SU-DHL-6 (cell line): ENCODE data around the gene JCAD.

Source experiments
- H2AFZ ChIP-seq: fragments of 200-600 bp; sonication (generic); 2 replicates; pipeline ENCODE4 v1.6.1; 2014; ENCODE audit warnings: low read depth, mild to moderate bottlenecking, moderate library complexity, mixed read lengths, antibody characterized with exemption, low read length; ENCODE audit not compliant: severe bottlenecking
- H3F3A ChIP-seq: fragments of 200-600 bp; shearing (Covaris generic); 2 replicates; pipeline ENCODE4 v1.6.0; 2016; ENCODE audit warnings: antibody characterized with exemption, mild to moderate bottlenecking; ENCODE audit not compliant: insufficient read depth
- H3K27ac ChIP-seq: fragments of 200-600 bp; sonication (generic); 2 replicates; pipeline ENCODE4 v1.5.1; 2016; ENCODE audit warnings: low read depth, mild to moderate bottlenecking, low read length, moderate library complexity, mixed read lengths
- H3K27me3 ChIP-seq: fragments of 200-600 bp; sonication (generic), shearing (Covaris generic); 2 replicates; pipeline ENCODE4 v1.6.0; 2014; ENCODE audit warnings: mild to moderate bottlenecking, low read length
- H3K36me3 ChIP-seq: fragments of 200-600 bp; sonication (generic); 2 replicates; pipeline ENCODE4 v1.6.1; 2014; ENCODE audit warnings: mild to moderate bottlenecking, low read length, mixed read lengths
- H3K4me2 ChIP-seq: fragments of 300-600, 200-600 bp; shearing (Covaris generic), sonication (generic); 2 replicates; pipeline ENCODE4 v1.6.0; 2014; ENCODE audit warnings: low read length, low read depth, mild to moderate bottlenecking; ENCODE audit not compliant: poor library complexity, severe bottlenecking
- H3K4me3 ChIP-seq: fragments of 200-600 bp; sonication (generic); 2 replicates; pipeline ENCODE4 v1.5.1; 2014; ENCODE audit warnings: antibody characterized with exemption, low read length, mild to moderate bottlenecking, mixed read lengths; ENCODE audit not compliant: insufficient read depth, poor library complexity, severe bottlenecking
- H3K79me2 ChIP-seq: fragments of 200-600 bp; sonication (generic); 2 replicates; pipeline ENCODE4 v1.6.1; 2014; ENCODE audit warnings: mild to moderate bottlenecking, low read length, moderate library complexity; ENCODE audit not compliant: insufficient read depth
- H3K9ac ChIP-seq: fragments of 200-600 bp; sonication (generic); 2 replicates; pipeline ENCODE4 v1.7.0; 2014; ENCODE audit warnings: mild to moderate bottlenecking, low read length
- H3K9me2 ChIP-seq: fragments of 200-600 bp; sonication (generic); replicated peaks from 2 replicates; pipeline ENCODE4 v1.6.1; 2014; ENCODE audit warnings: low read length; ENCODE audit not compliant: insufficient read depth
- H3K9me3 ChIP-seq: fragments of 200-600 bp; sonication (generic); 2 replicates; pipeline ENCODE4 v1.6.1; 2014; ENCODE audit warnings: low read length, mixed read lengths; ENCODE audit not compliant: insufficient read depth
- H4K20me1 ChIP-seq: fragments of 200-600 bp; sonication (generic); 2 replicates; pipeline ENCODE4 v1.6.1; 2014; ENCODE audit warnings: low read depth, mild to moderate bottlenecking, antibody characterized with exemption, low read length, moderate library complexity, mixed read lengths
- CTCF ChIP-seq: fragments of 200-600 bp; sonication (generic); IDR thresholded peaks from one replicate; pipeline ENCODE4 v1.5.1; 2017; ENCODE audit warnings: antibody characterized with exemption, mild to moderate bottlenecking, low read length, moderate library complexity; ENCODE audit not compliant: insufficient read depth, poor library complexity, severe bottlenecking
- EZH2phosphoT487 ChIP-seq: fragments of 200-600 bp; sonication (generic), shearing (Covaris generic); conservative IDR thresholded peaks from 2 replicates; pipeline ENCODE4 v1.6.1; 2018; ENCODE audit warnings: mild to moderate bottlenecking, antibody characterized with exemption, low read length, moderate library complexity, mixed read lengths

The JCAD gene

GRCh38 chr10:30047924-30048531, 11.4 kb downstream of the JCAD start:
- Histone ChIP-seq H3K79me2 (no peaks in the 10 kb centered on the region), H3K36me3 (no peaks in the 10 kb centered on the region), H2AFZ (no peak overlapping the region)

GRCh38 chr10:30047430-30047829, 12.0 kb downstream of the JCAD start:
- H3K9me2 ChIP-seq, result no peaks in the 10 kb centered on the region
- H2AFZ ChIP-seq, result no peak overlapping the region
- no peak for TF ChIP-seq EZH2phosphoT487
- H3F3A ChIP-seq, result no peaks in the 10 kb centered on the region
- H3K9me3 ChIP-seq, result no peaks in the 10 kb centered on the region
- no peak overlapping the region for H3K4me3 ChIP-seq
- no peak overlapping the region for H3K27ac ChIP-seq
- H3K27me3 ChIP-seq, result no peaks in the 10 kb centered on the region
- no peaks in the 10 kb centered on the region for H3K36me3 ChIP-seq
- H3K9ac ChIP-seq, result no peak overlapping the region
- H3K4me2 ChIP-seq, result no peak overlapping the region
- H4K20me1 ChIP-seq, result no peaks in the 10 kb centered on the region
- H3K79me2 ChIP-seq, result no peaks in the 10 kb centered on the region

More at GRCh38 chr10:30047924-30048531, 11.4 kb downstream of the JCAD start:
- H3K9ac ChIP-seq, result no peak overlapping the region
- H3K27me3 ChIP-seq, result no peaks in the 10 kb centered on the region
- no peak for TF ChIP-seq CTCF
- TF ChIP-seq EZH2phosphoT487, result no peak
- H3K9me3 ChIP-seq, result no peaks in the 10 kb centered on the region
- no peak overlapping the region for H3K4me3 ChIP-seq
- no peaks in the 10 kb centered on the region for H3K9me2 ChIP-seq
- no peaks in the 10 kb centered on the region for H3F3A ChIP-seq
- H3K27ac ChIP-seq, result no peak overlapping the region
- H4K20me1 ChIP-seq, result no peaks in the 10 kb centered on the region
- H3K4me2 ChIP-seq, result no peak overlapping the region

- H3K4me3 ChIP-seq, result no peak overlapping the region
- H3K36me3 ChIP-seq, result no peaks in the 10 kb centered on the region
- no peaks in the 10 kb centered on the region for H3K9me3 ChIP-seq
- no peak overlapping the region for H3K27ac ChIP-seq
- no peak overlapping the region for H3K9ac ChIP-seq
- H3K79me2 ChIP-seq, result no peaks in the 10 kb centered on the region
- no peaks in the 10 kb centered on the region for H4K20me1 ChIP-seq
- no peaks in the 10 kb centered on the region for H3K27me3 ChIP-seq
- no peaks in the 10 kb centered on the region for H3K9me2 ChIP-seq
- no peaks in the 10 kb centered on the region for H3F3A ChIP-seq
- no peak overlapping the region for H2AFZ ChIP-seq
- no peak overlapping the region for H3K4me2 ChIP-seq
- no peak for TF ChIP-seq EZH2phosphoT487
- no peak for TF ChIP-seq CTCF
These were observed 12.9 kb downstream of the JCAD start for GRCh38 chr10:30046476-30046875.

DNA sequence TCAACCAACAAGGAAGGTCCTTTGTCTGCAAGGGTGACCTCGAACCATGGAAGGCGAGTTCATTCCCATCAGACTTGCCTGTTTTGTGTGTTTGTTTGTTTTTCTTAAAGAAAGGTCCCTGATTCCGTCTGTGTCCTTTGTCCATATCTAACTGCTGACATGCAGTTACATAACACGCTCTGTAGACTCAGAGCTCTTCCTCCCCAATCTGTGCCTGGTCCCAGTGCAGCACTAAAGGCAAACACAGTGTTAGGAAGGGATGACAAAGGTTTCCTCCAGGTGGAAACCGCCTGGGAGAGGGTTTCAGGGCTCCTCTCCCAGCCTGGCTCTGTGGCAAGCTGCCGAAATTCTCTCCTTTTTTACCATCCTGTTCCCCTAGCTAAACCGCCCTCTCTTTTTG, 13.4 kb downstream of the JCAD start:
- H3K9me3 ChIP-seq, result no peaks in the 10 kb centered on the region
- TF ChIP-seq CTCF (no peak), EZH2phosphoT487 (no peak)
- no peaks in the 10 kb centered on the region for H3F3A ChIP-seq
- no peak overlapping the region for H3K4me3 ChIP-seq
- H3K4me2 ChIP-seq, result no peak overlapping the region
- no peaks in the 10 kb centered on the region for H3K9me2 ChIP-seq
- no peaks in the 10 kb centered on the region for H4K20me1 ChIP-seq
- no peak overlapping the region for H3K9ac ChIP-seq
- no peaks in the 10 kb centered on the region for H3K79me2 ChIP-seq
- H2AFZ ChIP-seq, result no peak overlapping the region
- no peak overlapping the region for H3K27ac ChIP-seq
- H3K36me3 ChIP-seq, result no peaks in the 10 kb centered on the region
- no peaks in the 10 kb centered on the region for H3K27me3 ChIP-seq
